ENCODE data around the gene TRPV5.

TRPV5 gene

DNA sequence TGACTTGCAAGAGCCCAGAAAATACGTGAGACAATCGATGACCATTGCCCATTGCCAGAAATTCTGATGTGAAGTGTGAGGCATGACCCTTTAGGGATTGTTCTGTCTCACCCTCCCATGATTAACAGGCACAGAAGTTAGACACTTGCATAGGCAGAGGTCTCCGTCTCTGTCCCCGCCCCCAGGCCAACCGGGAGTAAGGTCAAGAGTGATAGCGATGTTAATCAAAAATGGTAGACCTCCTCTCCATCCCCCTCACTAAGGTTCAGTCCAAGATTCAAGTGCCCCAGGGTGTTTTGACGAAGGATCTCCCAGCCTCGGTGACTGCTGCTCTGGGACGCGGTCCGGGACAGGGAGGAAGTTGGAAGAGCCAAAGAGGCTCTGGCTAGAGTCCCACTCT, 25.3 kb downstream of the TRPV5 start:
- no peak for DNase-seq

GRCh38 chr7:142906643-142907042, 26.9 kb downstream of the TRPV5 start:
- DNase-seq, result no peak

GRCh38 chr7:142905759-142906158, 27.8 kb downstream of the TRPV5 start:
- no peak for DNase-seq

GRCh38 chr7:142904128-142904527, 29.4 kb downstream of the TRPV5 start:
- DNase-seq, result no peak

- no peak for DNase-seq
Measured at GRCh38 chr7:142901426-142902259, 31.9 kb downstream of the TRPV5 start.

- no peak for DNase-seq
Measured at GRCh38 chr7:142899661-142900060, 33.9 kb downstream of the TRPV5 start.

GRCh38 chr7:142898377-142899170, 35.0 kb downstream of the TRPV5 start:
- no peak for DNase-seq

DNA sequence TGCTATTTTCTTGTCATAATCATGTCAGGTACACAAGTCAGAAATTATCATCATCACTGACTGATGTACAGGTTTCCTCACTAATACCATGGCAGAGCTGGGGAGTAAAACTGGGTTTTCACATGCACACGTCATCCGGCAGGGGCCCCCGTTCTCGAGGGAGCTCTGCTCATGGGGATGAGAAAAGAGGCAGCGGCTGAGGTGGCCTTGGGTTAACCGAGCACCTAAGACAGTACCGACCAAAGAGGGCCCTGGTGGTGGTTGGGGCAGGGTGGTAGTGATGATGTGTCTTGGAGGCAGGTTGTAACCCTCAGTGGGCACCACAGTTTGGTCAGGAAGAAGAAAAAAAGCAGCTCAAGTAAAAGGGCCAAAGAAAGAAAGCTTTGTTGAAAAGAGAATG, 35.9 kb downstream of the TRPV5 start:
- no peak for DNase-seq

GRCh38 chr7:142896741-142897379, 36.7 kb downstream of the TRPV5 start:
- DNase-seq, result no peak

DNA sequence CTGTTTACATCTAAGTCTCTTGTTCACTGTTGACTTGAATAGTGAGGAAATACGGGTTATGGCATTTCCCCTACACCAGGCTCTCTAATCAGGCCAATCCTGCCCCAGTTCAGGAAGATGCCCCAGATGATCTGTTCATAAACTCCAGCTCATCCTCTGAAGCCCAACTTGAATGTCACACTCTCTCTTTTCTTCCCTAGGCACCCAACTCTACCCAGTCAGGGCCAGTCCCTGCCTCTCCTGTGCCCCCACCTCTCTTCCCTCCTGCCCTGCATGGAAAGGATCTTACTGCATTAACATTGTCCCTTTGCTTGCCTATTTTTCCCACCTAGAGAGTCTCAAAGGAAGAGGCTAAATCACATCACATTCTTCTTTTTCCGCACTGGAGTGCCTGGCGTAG, 37.4 kb downstream of the TRPV5 start:
- DNase-seq, result no peak

- DNase-seq, result no peak
Measured at GRCh38 chr7:142894985-142895593, 38.5 kb downstream of the TRPV5 start.

DNA sequence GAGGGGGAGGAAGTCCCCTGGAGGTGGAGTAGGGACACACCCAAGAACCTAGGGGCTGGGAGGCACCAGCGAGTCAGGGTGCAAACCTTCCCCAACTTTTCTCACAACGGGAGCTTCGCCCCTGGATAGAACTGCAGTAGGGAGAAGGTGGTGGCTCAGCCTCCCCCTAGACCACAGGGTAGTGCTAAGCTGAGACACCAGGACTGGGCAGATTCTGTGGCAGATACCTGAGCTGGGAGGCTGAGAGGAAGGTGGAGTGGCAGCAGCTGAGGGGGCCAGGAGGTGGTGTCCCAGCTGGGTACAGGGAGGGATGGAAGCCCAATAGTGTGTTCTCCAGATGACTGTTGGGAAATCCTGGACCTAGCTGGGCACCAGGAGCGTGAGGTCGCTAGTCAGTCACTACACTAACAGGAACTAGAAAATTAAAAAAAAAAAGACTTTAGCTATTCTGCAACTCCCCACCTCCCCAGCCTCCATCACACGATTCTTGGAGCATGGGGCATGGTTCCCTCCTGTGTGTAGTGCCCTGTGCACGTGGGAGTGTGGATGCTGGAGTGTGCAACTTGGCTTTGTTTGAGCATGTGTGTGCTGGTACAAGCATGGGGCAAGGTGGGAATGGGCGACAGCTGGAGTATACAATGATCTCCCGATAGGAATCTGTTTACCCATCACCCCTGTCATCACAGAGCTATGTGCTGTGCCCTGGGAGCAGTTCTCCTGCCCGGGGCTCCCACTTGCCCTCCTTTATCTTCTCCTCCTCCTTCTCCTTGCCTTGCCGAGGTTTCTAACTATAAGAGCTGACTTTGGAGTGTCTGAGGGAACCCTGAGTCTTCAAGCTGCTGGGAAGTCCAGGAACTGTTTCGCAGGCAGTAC, 39.2 kb downstream of the TRPV5 start:
- no peak for DNase-seq

GRCh38 chr7:142892951-142893350, 40.6 kb downstream of the TRPV5 start:
- no peak for DNase-seq

DNA sequence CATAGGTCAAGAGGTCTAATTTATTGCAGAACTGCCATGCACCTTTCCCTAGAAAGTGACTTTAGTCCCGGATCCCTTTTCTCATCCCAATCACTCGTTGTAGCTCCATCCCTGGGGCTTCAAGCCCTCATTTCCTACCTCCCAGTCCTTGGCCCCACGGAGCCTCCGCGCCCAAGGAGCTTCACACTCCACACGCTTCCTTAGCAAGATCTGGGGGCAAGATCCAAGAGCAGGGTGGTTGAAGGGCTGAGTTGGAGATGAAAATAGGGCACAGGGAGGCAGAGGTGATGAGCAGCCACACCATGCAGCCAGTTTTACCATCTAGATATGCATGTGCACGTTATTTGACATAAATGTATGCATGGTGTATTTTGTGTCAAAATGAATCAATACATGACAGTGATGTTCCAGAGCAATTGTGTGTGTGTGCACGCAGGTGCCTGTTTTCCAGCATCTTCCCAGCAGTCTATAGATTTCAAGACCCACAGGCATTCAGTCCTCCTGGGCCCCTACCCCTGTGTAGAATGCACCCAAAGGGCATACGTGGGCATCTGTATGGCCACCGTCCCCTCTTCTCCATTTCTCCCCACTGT, 42.0 kb downstream of the TRPV5 start:
- DNase-seq, result no peak

DNA sequence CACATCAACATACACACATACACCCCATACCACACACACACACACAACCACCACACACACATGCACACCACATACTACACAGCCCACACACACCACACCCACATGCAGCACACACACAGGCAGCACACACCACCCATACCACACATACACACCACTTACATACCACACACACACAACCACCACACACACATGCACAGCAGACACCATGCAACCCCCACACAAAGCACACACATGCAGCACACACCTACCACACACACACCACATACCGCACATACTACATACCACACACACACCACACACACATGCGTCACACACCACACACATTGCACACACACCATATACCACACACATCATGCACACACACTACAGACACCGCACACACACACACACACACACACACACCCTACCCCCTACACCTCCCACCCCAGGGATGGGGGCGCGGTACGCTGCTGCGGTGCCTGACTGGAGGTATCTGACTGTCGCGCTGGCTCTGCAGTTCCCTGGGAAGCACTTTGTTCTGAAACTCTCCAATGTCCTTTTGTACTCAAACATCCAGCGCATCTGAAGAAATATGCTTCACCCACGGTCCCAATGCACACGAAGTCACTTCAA, 42.6 kb downstream of the TRPV5 start:
- no peak for DNase-seq

- no peak for DNase-seq
Measured at GRCh38 chr7:142889816-142890215, 43.7 kb downstream of the TRPV5 start.

- DNase-seq, result no peak
Measured at GRCh38 chr7:142887282-142888015, 46.1 kb downstream of the TRPV5 start.

DNA sequence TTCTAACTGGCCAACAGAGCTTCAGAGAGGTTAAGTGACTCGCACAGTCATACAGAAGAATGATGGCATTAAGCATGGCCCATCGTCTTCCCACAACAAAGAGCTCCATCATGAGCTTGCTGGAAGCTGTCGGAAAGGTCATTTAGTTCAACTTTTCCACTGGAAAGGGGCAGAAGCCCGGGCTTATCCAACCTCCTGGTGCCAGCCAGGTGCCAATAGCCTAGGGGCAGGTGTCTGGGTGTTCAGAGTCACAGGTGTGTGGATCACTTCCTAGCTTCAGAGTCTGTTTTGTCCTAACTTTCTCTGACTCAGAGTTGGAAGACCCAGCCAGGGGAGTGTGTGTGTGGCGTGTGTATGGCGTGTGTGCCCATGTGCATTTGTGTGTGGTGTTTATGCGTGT, 46.7 kb downstream of the TRPV5 start:
- no peak for DNase-seq

DNA sequence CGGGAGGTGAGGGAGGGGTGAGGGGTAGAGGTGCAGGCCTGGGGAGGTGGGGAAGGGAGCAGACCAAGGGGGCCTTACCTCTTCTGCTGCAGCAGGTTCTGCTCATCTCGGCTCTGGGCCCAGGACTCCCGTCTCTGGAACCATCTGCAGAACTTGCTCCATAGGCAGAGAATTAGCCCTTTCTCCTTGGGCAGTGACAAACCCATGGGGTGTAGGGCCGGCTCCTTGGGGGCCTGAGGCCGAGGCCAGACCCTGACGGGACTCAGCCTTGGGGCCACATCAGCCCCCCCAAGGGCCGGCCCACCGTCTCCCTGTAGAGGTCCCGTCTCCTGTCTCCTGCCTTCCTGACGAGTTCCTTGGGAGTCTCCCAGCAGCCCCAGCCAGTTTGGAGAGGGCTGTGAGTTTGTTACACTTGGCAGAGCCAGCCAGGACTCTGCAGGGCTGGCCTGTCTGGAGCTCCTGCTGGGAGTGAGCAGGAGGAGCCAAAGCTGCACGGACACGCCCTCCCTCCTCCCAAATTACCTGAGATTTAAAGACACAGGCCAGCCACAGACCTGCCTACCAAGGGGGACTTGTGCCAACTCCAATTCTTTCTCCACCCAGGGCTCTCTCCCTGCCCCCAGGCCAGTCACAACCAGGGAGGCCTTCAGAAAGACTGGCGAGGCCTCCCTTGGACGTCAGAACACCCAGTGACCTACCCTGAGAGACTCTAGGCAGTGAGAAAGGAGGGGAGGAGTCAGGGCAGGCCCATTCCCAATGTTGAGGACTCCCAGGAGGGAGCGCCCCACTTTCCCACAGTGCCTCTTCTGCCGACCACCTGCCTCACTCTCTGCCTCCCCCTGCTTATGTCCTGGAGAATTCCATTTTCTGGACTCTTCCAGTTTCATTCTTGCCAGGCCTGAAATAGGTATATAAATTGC, 48.0 kb downstream of the TRPV5 start, which contains the start of gene TRPV6:
TRPV6 (minus strand) TSS at position 435 of the 920 bp plus-strand sequence.
- no peak for DNase-seq

DNA sequence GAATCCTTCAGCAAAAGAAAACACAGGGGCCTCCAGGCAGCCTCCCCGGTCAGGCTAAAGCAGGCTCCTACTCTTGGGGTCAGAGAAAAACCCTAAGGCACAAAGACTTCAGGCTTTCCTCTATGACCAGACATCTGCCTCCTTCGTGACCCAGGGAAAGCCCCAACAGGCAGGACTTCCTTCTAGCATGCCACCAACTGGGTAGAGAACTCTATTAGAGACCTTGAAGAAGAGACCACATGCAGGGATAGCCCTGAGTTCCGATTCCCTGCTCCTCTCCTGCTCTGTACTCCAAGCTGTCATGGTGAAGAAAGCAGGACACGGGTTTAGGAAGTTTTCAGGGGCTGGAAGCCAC, 49.3 kb downstream of the TRPV5 start:
- no peak for DNase-seq
